Chondrocyte (in vitro differentiated cells): ENCODE results near the gene RAG1. TPM values are rescaled to one million over a fixed set of nuclear protein-coding genes. Genes with fewer than 3 reads are reported as not detected.

ENCODE experiments used
- DNase-seq: peaks from one replicate; pipeline ENCODE4 v3.0.0; 2021; ENCODE audit warnings: mixed read lengths, low spot score
- H3K27ac Mint-ChIP-seq: one replicate; pipeline ENCODE4 v1.8.0; 2021; ENCODE audit warnings: mild to moderate bottlenecking, moderate library complexity, mixed read lengths; ENCODE audit not compliant: unreplicated experiment
- H3K27me3 Mint-ChIP-seq: 2 replicates; pipeline ENCODE4 v1.8.0; 2021; ENCODE audit warnings: low read depth, mixed read lengths
- H3K36me3 Mint-ChIP-seq: 2 replicates; pipeline ENCODE4 v1.8.0; 2021; ENCODE audit warnings: low read depth, mixed read lengths
- H3K4me1 Mint-ChIP-seq: 2 replicates; pipeline ENCODE4 v1.8.0; 2021; ENCODE audit warnings: low read depth, mild to moderate bottlenecking, mixed read lengths
- H3K4me3 Mint-ChIP-seq: one replicate; pipeline ENCODE4 v1.8.0; 2021; ENCODE audit warnings: mild to moderate bottlenecking, moderate library complexity, mixed read lengths; ENCODE audit not compliant: unreplicated experiment
- H3K9me3 Mint-ChIP-seq: 2 replicates; pipeline ENCODE4 v1.8.0; 2021; ENCODE audit warnings: low read depth, mixed read lengths
- CTCF ChIP-seq: fragments of 200-600 bp; sonication (generic); IDR thresholded peaks from 2 replicates; pipeline ENCODE4 v1.5.0; 2021; ENCODE audit warnings: antibody characterized with exemption, mild to moderate bottlenecking, moderate library complexity
- total RNA-seq: library from RNA; stranded (reverse); gene quantifications from 3 replicates; pipeline ENCODE4 v1.2.1, GENCODE V29; 2021

The RAG1 gene
- total RNA-seq, 1 donor from 2014 or later: 1.1 TPM

GRCh38 chr11:36598051-36598450 lies 30.2 kb downstream of the RAG1 start, which contains the start of gene RAG2:
Gene RAG2 (minus strand): TSS chr11:36598236. CDS start chr11:36594168, 4,068 bp downstream.
- TF ChIP-seq CTCF: no peak

GRCh38 chr11:36600180-36600579 lies 32.4 kb downstream of the RAG1 start:
- no peak for TF ChIP-seq CTCF
- no peak overlapping the region for H3K4me3 Mint-ChIP-seq
- H3K36me3 Mint-ChIP-seq: no peaks in the 10 kb centered on the region
- no peak overlapping the region for H3K27ac Mint-ChIP-seq
- H3K27me3 Mint-ChIP-seq: no peaks in the 10 kb centered on the region
- H3K9me3 Mint-ChIP-seq: no peaks in the 10 kb centered on the region
- no peak for DNase-seq
- peaks cover 5% of the 10 kb centered on the region for H3K4me1 Mint-ChIP-seq

More at GRCh38 chr11:36598051-36598450, 30.2 kb downstream of the RAG1 start, which contains the start of gene RAG2:
- no peak within 1 kb of the TSS for H3K27ac Mint-ChIP-seq
- H3K4me1 Mint-ChIP-seq: peaks cover 11% of the 10 kb centered on the region
- no peaks in the 10 kb centered on the region for H3K36me3 Mint-ChIP-seq
- DNase-seq: no peak
- no peaks in the 10 kb centered on the region for H3K27me3 Mint-ChIP-seq
- no peaks in the 10 kb centered on the region for H3K9me3 Mint-ChIP-seq
- H3K4me3 Mint-ChIP-seq: no peak within 1 kb of the TSS

GRCh38 chr11:36601155-36601554 lies 33.3 kb downstream of the RAG1 start:
- Mint-ChIP-seq H3K36me3 (no peaks in the 10 kb centered on the region), H3K4me1 (no peaks in the 10 kb centered on the region), H3K27me3 (no peaks in the 10 kb centered on the region), H3K4me3 (no peak overlapping the region), H3K9me3 (no peaks in the 10 kb centered on the region), H3K27ac (no peak overlapping the region)
- no peak for TF ChIP-seq CTCF
- no peak for DNase-seq

GRCh38 chr11:36602135-36602534 lies 34.3 kb downstream of the RAG1 start:
- Mint-ChIP-seq H3K4me3 (no peak overlapping the region), H3K27ac (no peak overlapping the region), H3K27me3 (no peaks in the 10 kb centered on the region), H3K4me1 (no peaks in the 10 kb centered on the region), H3K36me3 (no peaks in the 10 kb centered on the region), H3K9me3 (no peaks in the 10 kb centered on the region)
- TF ChIP-seq CTCF: no peak
- no peak for DNase-seq

- no peak overlapping the region for H3K27ac Mint-ChIP-seq
- H3K4me3 Mint-ChIP-seq: no peak overlapping the region
- no peaks in the 10 kb centered on the region for H3K27me3 Mint-ChIP-seq
- H3K9me3 Mint-ChIP-seq: no peaks in the 10 kb centered on the region
- no peaks in the 10 kb centered on the region for H3K4me1 Mint-ChIP-seq
- no peaks in the 10 kb centered on the region for H3K36me3 Mint-ChIP-seq
- no peak for TF ChIP-seq CTCF
- no peak for DNase-seq
Measured at GRCh38 chr11:36605221-36606216, 37.7 kb downstream of the RAG1 start.
